NCI-H2227 (cell line): ENCODE measurements around the gene MBNL1.
"Not testable (repeated sequence)": the region's sequence is repeated elsewhere in the genome, so short reads cannot be mapped to it uniquely, and the experiment has no call there.

ENCODE experiments used
- DNase-seq: peaks from one replicate; lab custom pipeline; 2025; ENCODE audit not compliant: unreplicated experiment; lab: John Stamatoyannopoulos, UW

MBNL1 gene

GRCh38 chr3:152372633-152373032 is 103.9 kb downstream of the MBNL1 start:
- not testable (repeated sequence) for DNase-seq

DNA sequence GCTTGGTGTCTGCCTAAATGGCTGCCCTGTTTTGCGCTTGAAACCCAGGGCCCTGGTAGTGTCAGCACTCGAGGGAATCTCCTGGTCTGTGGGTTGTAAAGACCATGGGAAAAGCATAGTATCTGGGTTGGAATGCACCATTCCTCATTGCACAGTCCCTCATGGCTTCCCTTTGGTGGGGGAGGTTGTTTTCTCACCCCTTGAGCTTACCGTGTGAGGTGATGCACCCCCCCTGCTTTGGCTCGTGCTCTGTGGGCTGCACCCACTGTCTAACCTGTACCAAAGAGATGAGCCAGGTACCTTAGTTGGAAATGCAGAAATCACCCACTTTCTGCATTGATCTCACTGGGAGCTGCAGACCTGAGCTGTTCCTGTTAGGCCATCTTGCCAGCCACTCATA is 104.7 kb downstream of the MBNL1 start:
- DNase-seq, result no peak

GRCh38 chr3:152374262-152374990 is 105.7 kb downstream of the MBNL1 start:
- no peak for DNase-seq

- DNase-seq, result no peak
Measured at GRCh38 chr3:152375546-152375945, 106.8 kb downstream of the MBNL1 start.

- DNase-seq, result no peak
Measured at GRCh38 chr3:152376351-152377183, 107.8 kb downstream of the MBNL1 start.

DNA sequence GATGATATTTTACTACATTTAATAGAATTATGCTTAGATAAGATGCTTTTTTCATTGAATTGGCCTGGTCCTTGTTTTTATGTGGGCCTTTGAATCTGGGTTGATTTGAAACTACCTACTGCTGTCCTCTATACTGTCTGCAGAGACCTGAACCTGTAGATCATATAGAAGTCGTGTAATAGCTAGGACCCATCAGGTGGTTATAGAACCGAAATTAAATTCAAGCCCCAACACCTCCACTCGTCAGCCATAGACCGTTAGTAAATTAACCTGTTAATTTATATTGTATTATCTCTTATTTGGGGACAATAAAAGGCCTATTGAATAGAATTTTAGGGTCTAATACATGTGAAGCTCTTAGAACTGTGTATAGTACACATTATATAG is 108.4 kb downstream of the MBNL1 start:
- no peak for DNase-seq

DNA sequence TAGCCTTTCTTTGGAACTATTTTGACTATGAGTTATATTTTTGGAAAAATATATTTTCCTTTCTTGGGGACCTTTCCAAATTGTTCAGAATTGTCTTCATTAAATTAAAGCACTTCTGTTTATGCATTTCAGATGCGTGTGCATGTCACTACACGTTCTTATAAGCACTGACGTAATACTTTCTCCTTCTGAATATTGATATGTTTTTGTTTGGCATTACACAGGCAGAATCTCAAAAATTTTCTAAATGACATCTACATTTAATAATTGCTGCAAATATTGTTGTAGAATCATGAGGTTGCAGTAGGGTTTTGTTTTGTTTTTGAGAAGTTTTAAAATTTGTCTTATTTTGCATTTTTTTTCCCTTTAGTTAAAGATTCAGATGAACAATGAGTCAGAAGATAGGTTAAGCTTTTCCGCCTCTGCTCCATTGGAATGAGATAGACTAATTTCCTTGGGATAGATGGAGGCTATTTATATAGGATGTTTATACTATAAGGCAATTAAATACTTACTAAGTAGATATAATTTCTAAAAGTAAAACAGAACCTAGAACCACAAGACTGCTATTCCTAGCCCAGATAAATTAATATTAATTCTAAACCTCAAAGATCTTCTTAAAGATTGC is 110.8 kb downstream of the MBNL1 start:
- no peak for DNase-seq

GRCh38 chr3:152380043-152380442 is 111.3 kb downstream of the MBNL1 start:
- no peak for DNase-seq

- DNase-seq, result no peak
Measured at GRCh38 chr3:152381881-152382295, 113.2 kb downstream of the MBNL1 start.

DNA sequence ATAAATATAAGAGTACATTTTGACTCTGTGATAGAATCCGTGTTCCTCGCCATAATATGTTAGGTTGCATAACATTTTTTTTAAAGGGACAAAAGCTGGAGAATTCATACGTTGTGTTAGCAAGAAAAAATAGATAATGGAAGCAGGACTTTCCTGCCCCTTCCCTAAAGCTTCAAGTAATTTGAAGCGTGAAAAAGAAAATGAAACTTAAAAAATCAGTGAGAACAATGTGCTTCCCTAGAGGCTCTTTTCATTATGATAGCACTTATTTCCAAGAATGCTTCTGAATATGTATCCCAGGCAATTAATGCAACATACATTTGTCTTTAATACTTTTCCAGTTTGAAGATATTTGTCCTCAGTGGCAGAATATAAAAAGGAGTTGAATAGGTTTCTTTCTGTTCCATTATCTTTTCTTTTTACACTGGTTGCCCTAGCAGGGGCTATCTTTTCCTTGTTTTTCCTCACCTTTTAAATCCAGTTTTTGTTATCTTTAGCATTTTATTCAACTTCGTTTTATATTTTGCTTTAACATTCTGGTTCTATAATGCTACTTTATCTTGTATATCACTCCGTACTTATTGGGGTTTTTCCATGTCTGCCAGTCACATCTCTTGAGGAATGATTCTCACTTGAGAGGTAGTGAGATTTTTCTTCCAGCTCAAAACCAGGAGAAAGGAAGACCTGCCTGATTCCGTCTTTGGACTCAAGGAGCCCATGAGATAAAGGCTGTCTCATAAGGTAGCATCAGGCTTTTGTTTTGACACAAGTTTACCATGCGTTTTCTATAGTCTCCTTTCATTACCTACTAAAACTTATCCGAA is 113.8 kb downstream of the MBNL1 start:
- no peak for DNase-seq

GRCh38 chr3:152383136-152383606 is 114.4 kb downstream of the MBNL1 start:
- DNase-seq, result no peak

DNA sequence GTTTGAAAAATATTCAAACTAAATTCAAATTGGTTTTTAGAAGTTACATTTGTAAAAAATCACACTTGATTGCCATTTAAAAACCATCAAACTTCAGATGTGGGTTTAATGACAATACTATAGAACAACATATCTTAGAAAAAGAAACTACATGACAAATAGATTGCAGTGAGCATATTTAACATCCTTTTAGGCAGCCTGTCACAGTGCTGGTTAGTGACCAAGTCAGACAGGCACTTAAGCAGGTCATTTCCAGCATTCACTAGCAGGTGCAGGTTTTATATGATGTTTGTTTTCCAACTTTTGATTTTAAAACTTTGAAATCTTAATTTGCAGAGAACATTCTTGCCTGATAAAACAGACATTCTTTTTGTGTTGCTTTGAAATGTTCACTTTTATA is 115.7 kb downstream of the MBNL1 start:
- no peak for DNase-seq

GRCh38 chr3:152385761-152386160 is 117.0 kb downstream of the MBNL1 start:
- DNase-seq, result no peak

GRCh38 chr3:152386208-152386607 is 117.5 kb downstream of the MBNL1 start:
- DNase-seq, result no peak

- DNase-seq, result no peak
Measured at GRCh38 chr3:152388631-152389030, 119.9 kb downstream of the MBNL1 start.

- no peak for DNase-seq
Measured at GRCh38 chr3:152389316-152389934, 120.7 kb downstream of the MBNL1 start.

DNA sequence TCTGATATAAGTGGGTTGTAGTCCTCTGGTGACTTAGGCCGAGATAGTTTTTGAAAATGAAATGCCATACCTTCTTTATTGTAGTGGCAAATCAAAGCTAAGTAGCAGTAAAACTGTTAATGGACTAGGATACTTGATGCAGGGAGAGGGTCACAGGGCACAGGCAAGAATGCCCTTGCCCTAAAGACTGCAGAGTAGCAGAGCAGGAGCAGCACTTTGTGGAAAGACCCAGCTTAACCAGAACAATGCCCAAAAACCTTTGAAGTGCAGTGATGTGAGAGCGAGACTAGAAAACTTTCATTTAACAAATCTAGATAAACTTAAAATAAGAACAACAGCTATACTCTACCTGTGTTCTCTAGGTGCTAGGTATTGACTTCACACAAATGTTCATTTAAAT is 121.9 kb downstream of the MBNL1 start:
- DNase-seq, result no peak

GRCh38 chr3:152391671-152392070 is 122.9 kb downstream of the MBNL1 start:
- no peak for DNase-seq

GRCh38 chr3:152392272-152392880 is 123.6 kb downstream of the MBNL1 start:
- no peak for DNase-seq

DNA sequence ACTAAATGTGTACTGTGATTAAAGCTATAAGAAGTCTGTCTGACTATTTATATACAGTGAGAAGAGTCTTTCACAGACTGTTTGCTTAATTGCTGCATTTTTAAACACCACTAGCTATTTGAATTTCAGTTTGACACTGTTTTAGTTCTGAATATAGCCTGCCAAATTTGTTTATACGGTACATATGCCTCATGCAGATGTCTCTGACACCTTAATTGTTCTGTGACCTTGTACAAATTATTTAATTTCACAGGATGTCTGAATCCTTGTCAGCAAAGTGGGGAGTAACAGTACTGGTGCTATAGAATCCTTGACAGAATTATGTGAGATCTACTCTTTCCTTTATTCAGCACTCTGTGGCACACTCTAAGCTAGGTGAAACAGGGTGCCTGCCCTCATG is 125.5 kb downstream of the MBNL1 start:
- no peak for DNase-seq
